ENCODE results near the gene RBFOX2. TPM values are rescaled to one million over a fixed set of nuclear protein-coding genes. Genes with fewer than 3 reads are reported as not detected.
"Not testable (repeated sequence)": the region's sequence is repeated elsewhere in the genome, so short reads cannot be mapped to it uniquely, and the experiment has no call there.

RBFOX2 gene
- polyA plus RNA-seq, 2 of the 4 experiments (the other 2 are of a cell fraction), result 30.3 to 77.7 TPM

- TF ChIP-seq, protein P1, sequence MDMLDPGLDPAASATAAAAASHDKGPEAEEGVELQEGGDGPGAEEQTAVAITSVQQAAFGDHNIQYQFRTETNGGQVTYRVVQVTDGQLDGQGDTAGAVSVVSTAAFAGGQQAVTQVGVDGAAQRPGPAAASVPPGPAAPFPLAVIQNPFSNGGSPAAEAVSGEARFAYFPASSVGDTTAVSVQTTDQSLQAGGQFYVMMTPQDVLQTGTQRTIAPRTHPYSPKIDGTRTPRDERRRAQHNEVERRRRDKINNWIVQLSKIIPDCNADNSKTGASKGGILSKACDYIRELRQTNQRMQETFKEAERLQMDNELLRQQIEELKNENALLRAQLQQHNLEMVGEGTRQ (IDR thresholded peaks at IDR 0.05), result no peak
- no peak for TF ChIP-seq RAD21 (conservative IDR thresholded peaks at IDR 0.05 in 1 of 2, IDR thresholded peaks at IDR 0.05 in 1 of 2)
Observed at GRCh38 chr22:35740616-35741015, 288.0 kb downstream of the RBFOX2 start (continued).

DNA sequence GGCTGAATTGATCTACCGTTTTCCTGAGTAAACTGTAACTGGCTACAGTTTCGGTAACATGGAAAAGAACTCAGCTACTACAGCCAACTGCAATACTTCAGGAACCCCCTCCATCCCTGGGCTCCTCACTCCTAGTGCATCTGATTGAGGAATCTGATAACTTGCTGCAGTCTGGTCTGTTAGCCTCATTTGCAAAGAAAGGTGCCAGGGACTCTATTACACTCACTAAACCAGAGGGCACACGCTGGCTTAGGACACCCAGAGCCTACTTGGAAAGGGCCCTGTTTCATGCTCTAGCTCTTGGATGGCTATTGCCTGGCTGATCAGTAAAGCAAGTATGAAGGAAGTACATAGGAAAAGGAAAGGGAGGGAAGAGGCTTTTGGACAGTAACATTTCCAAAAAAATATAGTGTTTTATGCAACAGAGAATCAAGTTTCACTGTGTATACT lies 288.7 kb downstream of the RBFOX2 start:
- FAIRE-seq (no peak), ATAC-seq (no peak), DNase-seq (ENCODE audit: low read depth in 1 of 2, low spot score in 1 of 2) (no peak)
- 91% methylated on average over 3 of the region's 3 CpGs for WGBS (ENCODE audit: missing lambda C conversion rate)
- CTCF ChIA-PET, result interaction anchor here (1.4 to 2.8 kb wide), 3 partner anchors 108 to 114 kb away, joined by 3 to 9 read pairs (median 6); no protein-coding TSS in a partner anchor
- H3K27ac ChIP-seq, result no peak overlapping the region
- TF ChIP-seq CTCF (IDR thresholded peaks at IDR 0.05) (peak; percentile 2; the same call in 1 of the 3 replicates), HDAC2 (IDR thresholded peaks at IDR 0.05) (no peak)
- H3K4me3 ChIP-seq, result no peak overlapping the region
- no peaks in the 10 kb centered on the region for H3K9me3 ChIP-seq
- H3K4me1 ChIP-seq, result peaks cover 18% of the 10 kb centered on the region
- H3K4me2 ChIP-seq, result no peak overlapping the region
- POLR2A ChIA-PET, result no interaction called here

GRCh38 chr22:35739076-35739930 lies 289.3 kb downstream of the RBFOX2 start:
- Histone ChIP-seq H3K4me2 (no peak overlapping the region), H3K27ac (no peak overlapping the region), H3K9me3 (no peaks in the 10 kb centered on the region), H3K4me1 (peaks cover 18% of the 10 kb centered on the region), H3K4me3 (no peak overlapping the region)
- ATAC-seq, result peak; percentile 65 to 77; a peak in 4 of 6 replicates
- DNase-seq (ENCODE audit: low read depth in 1 of 2, low spot score in 1 of 2), result peak in 1 of 2 experiments; percentile 44
- TF ChIP-seq MAZ (IDR thresholded peaks at IDR 0.05; ENCODE audit: borderline replicate concordance, low read depth, low read length), result no peak
- peak; percentile 29; the same call in 2 of the 3 replicates for TF ChIP-seq SMC3 (IDR thresholded peaks at IDR 0.05)
- TF ChIP-seq JUNB (IDR thresholded peaks at IDR 0.05), result no peak
- TF ChIP-seq CHD4 (IDR thresholded peaks at IDR 0.05; ENCODE audit: borderline replicate concordance), result no peak
- no peak for TF ChIP-seq MAX (IDR thresholded peaks at IDR 0.05)
- TF ChIP-seq HOXA7 (CRISPR knock-in tag; IDR thresholded peaks at IDR 0.05), result no peak
- TF ChIP-seq CTCF (IDR thresholded peaks at IDR 0.05), result peak; percentile 12; the same call in 1 of the 3 replicates
- no peak for TF ChIP-seq POLR2AphosphoS2 (conservative IDR thresholded peaks at IDR 0.05; ENCODE audit: low read length)
- peak; percentile 27 to 33; a peak in 3 of 5 replicates for TF ChIP-seq RAD21 (conservative IDR thresholded peaks at IDR 0.05 in 1 of 2, IDR thresholded peaks at IDR 0.05 in 1 of 2)
- no peak for TF ChIP-seq KDM5A (IDR thresholded peaks at IDR 0.05)
- TF ChIP-seq ZNF302 (CRISPR knock-in tag; IDR thresholded peaks at IDR 0.05), result no peak
- FAIRE-seq, result no peak
- WGBS (ENCODE audit: missing lambda C conversion rate), result 84% methylated on average over 12 of the region's 12 CpGs
- ChIA-PET POLR2A (no interaction called here), CTCF (interaction anchor here (0.6 to 1.5 kb wide), 3 partner anchors 44 to 113 kb away, joined by 3 to 6 read pairs (median 3); no protein-coding TSS in a partner anchor)

- DNase-seq (ENCODE audit: low read depth in 1 of 2, low spot score in 1 of 2); H3K27ac ChIP-seq; H3K4me2 ChIP-seq; H3K4me1 ChIP-seq; H3K4me3 ChIP-seq; H3K9me3 ChIP-seq; FAIRE-seq; POLR2A ChIA-PET; ATAC-seq: not testable (repeated sequence)
- WGBS (ENCODE audit: missing lambda C conversion rate), result 98% methylated on average over 6 of the region's 6 CpGs
- CTCF ChIA-PET, result interaction anchor here (0.6 kb wide), 2 partner anchors 19 to 111 kb away, joined by 4 read pairs; no protein-coding TSS in a partner anchor
Observed at GRCh38 chr22:35737886-35738285, 290.7 kb downstream of the RBFOX2 start.
